ENCODE results near the gene PTPRN2. TPM values are rescaled to one million over a fixed set of nuclear protein-coding genes. Genes with fewer than 3 reads are reported as not detected.

Gene PTPRN2
- polyA plus RNA-seq, 4 donors = 1.6 to 11.7 (median 4.0) TPM

GRCh38 chr7:158133515-158134271 lies 453.9 kb downstream of the PTPRN2 start:
- WGBS, 3 donors = 86 to 92% (median 88%) methylated on average over 36 of the region's 36 CpGs
- Histone ChIP-seq H3K9me3 (ENCODE audit: control insufficient read depth in 2 of 2, insufficient read depth in 1 of 2, low read depth in 1 of 2, low read length in 1 of 2) (peaks cover 0 to 61% of the 10 kb centered on the region in 2 donors), H3K27ac (ENCODE audit: low read depth in 1 of 3, low read length in 2 of 3) (no peak overlapping the region), H3K27me3 (ENCODE audit: control insufficient read depth in 3 of 3, insufficient read depth in 3 of 3, low read length in 3 of 3) (no peaks in the 10 kb centered on the region), H3K4me3 (ENCODE audit: low read depth in 1 of 3, low read length in 3 of 3) (no peak overlapping the region), H3K4me1 (ENCODE audit: control insufficient read depth in 3 of 3, insufficient read depth in 2 of 3, low read depth in 1 of 3, low read length in 2 of 3) (no peaks in the 10 kb centered on the region), H3K36me3 (ENCODE audit: control insufficient read depth in 3 of 3, insufficient read depth in 2 of 3, low read depth in 1 of 3, low read length in 3 of 3) (no peaks in the 10 kb centered on the region)
- FAIRE-seq (no peak), DNase-seq (no peak)

DNA sequence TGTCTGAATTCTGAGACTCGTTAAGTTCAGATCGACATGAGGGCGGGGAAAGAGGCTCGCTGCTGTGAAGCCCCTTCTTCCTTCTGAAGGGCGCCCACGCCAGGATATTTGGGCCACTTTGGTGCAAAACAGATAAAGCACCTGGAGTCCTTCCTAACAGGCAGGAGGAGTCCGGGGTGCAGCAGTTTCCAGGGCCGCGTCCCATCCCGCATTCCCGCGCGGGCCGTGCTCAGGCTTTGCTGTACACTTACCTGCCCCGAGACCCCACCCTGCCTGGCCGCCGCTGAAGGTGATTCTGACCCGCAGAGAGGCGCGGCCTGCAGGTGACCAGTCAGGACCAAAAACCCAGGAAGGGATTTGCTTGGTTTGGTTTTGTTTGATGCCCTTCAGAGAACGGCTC lies 454.6 kb downstream of the PTPRN2 start:
- Histone ChIP-seq H3K4me1 (ENCODE audit: control insufficient read depth in 3 of 3, insufficient read depth in 2 of 3, low read depth in 1 of 3, low read length in 2 of 3) (no peaks in the 10 kb centered on the region), H3K27ac (ENCODE audit: low read depth in 1 of 3, low read length in 2 of 3) (no peak overlapping the region), H3K36me3 (ENCODE audit: control insufficient read depth in 3 of 3, insufficient read depth in 2 of 3, low read depth in 1 of 3, low read length in 3 of 3) (no peaks in the 10 kb centered on the region), H3K4me3 (ENCODE audit: low read depth in 1 of 3, low read length in 3 of 3) (no peak overlapping the region), H3K9me3 (ENCODE audit: control insufficient read depth in 2 of 2, insufficient read depth in 1 of 2, low read depth in 1 of 2, low read length in 1 of 2) (peaks cover 0 to 61% of the 10 kb centered on the region in 2 donors), H3K27me3 (ENCODE audit: control insufficient read depth in 3 of 3, insufficient read depth in 3 of 3, low read length in 3 of 3) (no peaks in the 10 kb centered on the region)
- 95 to 96% (median 95%) methylated on average over 21 of the region's 21 CpGs for WGBS, 3 donors
- FAIRE-seq (no peak), DNase-seq (no peak)

- H3K27ac ChIP-seq (ENCODE audit: low read depth in 1 of 3, low read length in 2 of 3) = no peak overlapping the region
- H3K4me3 ChIP-seq (ENCODE audit: low read depth in 1 of 3, low read length in 3 of 3) = no peak overlapping the region
- DNase-seq = no peak
- FAIRE-seq = no peak
- H3K9me3 ChIP-seq (ENCODE audit: control insufficient read depth in 2 of 2, insufficient read depth in 1 of 2, low read depth in 1 of 2, low read length in 1 of 2) = peaks cover 0 to 62% of the 10 kb centered on the region in 2 donors
- H3K4me1 ChIP-seq (ENCODE audit: control insufficient read depth in 3 of 3, insufficient read depth in 2 of 3, low read depth in 1 of 3, low read length in 2 of 3) = no peaks in the 10 kb centered on the region
- WGBS, 3 donors = 96 to 98% (median 97%) methylated on average over 10 of the region's 10 CpGs
- no peaks in the 10 kb centered on the region for H3K36me3 ChIP-seq (ENCODE audit: control insufficient read depth in 3 of 3, insufficient read depth in 2 of 3, low read depth in 1 of 3, low read length in 3 of 3)
- no peaks in the 10 kb centered on the region for H3K27me3 ChIP-seq (ENCODE audit: control insufficient read depth in 3 of 3, insufficient read depth in 3 of 3, low read length in 3 of 3)
Observed at GRCh38 chr7:158130023-158130409, 457.6 kb downstream of the PTPRN2 start.

- WGBS, 3 donors = 86 to 92% (median 90%) methylated on average over 12 of the region's 12 CpGs
- H3K27ac ChIP-seq (ENCODE audit: low read depth in 1 of 3, low read length in 2 of 3) = no peak overlapping the region
- no peaks in the 10 kb centered on the region for H3K4me1 ChIP-seq (ENCODE audit: control insufficient read depth in 3 of 3, insufficient read depth in 2 of 3, low read depth in 1 of 3, low read length in 2 of 3)
- no peak for DNase-seq
- no peaks in the 10 kb centered on the region for H3K27me3 ChIP-seq (ENCODE audit: control insufficient read depth in 3 of 3, insufficient read depth in 3 of 3, low read length in 3 of 3)
- no peak overlapping the region for H3K4me3 ChIP-seq (ENCODE audit: low read depth in 1 of 3, low read length in 3 of 3)
- H3K36me3 ChIP-seq (ENCODE audit: control insufficient read depth in 3 of 3, insufficient read depth in 2 of 3, low read depth in 1 of 3, low read length in 3 of 3) = no peaks in the 10 kb centered on the region
- peaks cover 2 to 62% of the 10 kb centered on the region in 2 donors for H3K9me3 ChIP-seq (ENCODE audit: control insufficient read depth in 2 of 2, insufficient read depth in 1 of 2, low read depth in 1 of 2, low read length in 1 of 2)
- no peak for FAIRE-seq
Observed at GRCh38 chr7:158129037-158130022, 458.3 kb downstream of the PTPRN2 start.

DNA sequence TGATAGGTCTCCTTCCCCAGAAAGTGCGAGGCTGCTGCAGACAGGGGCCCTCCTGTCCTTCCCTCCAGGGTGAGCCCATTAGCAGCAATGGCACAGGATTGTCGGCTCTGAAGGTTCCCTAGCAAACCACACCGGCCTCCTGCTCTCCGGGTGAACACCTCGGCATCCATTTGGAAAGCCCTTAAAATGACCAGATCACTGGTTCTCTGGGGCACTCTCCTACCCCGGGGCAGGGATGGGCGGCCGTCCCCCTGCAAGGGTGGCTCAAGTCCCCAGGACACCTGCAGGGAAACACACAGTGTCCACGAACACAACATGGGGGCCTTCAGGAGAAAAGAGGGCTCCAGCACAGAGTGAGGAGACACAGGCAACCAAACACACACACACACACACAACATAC lies 459.1 kb downstream of the PTPRN2 start:
- DNase-seq = no peak
- Histone ChIP-seq H3K27me3 (ENCODE audit: control insufficient read depth in 3 of 3, insufficient read depth in 3 of 3, low read length in 3 of 3) (no peaks in the 10 kb centered on the region), H3K27ac (ENCODE audit: low read depth in 1 of 3, low read length in 2 of 3) (no peak overlapping the region), H3K4me1 (ENCODE audit: control insufficient read depth in 3 of 3, insufficient read depth in 2 of 3, low read depth in 1 of 3, low read length in 2 of 3) (no peaks in the 10 kb centered on the region), H3K4me3 (ENCODE audit: low read depth in 1 of 3, low read length in 3 of 3) (no peak overlapping the region), H3K9me3 (ENCODE audit: control insufficient read depth in 2 of 2, insufficient read depth in 1 of 2, low read depth in 1 of 2, low read length in 1 of 2) (peaks cover 2 to 61% of the 10 kb centered on the region in 2 donors), H3K36me3 (ENCODE audit: control insufficient read depth in 3 of 3, insufficient read depth in 2 of 3, low read depth in 1 of 3, low read length in 3 of 3) (no peaks in the 10 kb centered on the region)
- WGBS, 3 donors = 84 to 90% (median 88%) methylated on average over 8 to 9 of the region's 9 CpGs
- no peak for FAIRE-seq

- Histone ChIP-seq H3K9me3 (ENCODE audit: control insufficient read depth in 2 of 2, insufficient read depth in 1 of 2, low read depth in 1 of 2, low read length in 1 of 2) (peaks cover 2 to 63% of the 10 kb centered on the region in 2 donors), H3K4me1 (ENCODE audit: control insufficient read depth in 3 of 3, insufficient read depth in 2 of 3, low read depth in 1 of 3, low read length in 2 of 3) (no peaks in the 10 kb centered on the region), H3K27me3 (ENCODE audit: control insufficient read depth in 3 of 3, insufficient read depth in 3 of 3, low read length in 3 of 3) (no peaks in the 10 kb centered on the region), H3K27ac (ENCODE audit: low read depth in 1 of 3, low read length in 2 of 3) (no peak overlapping the region), H3K36me3 (ENCODE audit: control insufficient read depth in 3 of 3, insufficient read depth in 2 of 3, low read depth in 1 of 3, low read length in 3 of 3) (no peaks in the 10 kb centered on the region), H3K4me3 (ENCODE audit: low read depth in 1 of 3, low read length in 3 of 3) (no peak overlapping the region)
- WGBS, 3 donors = 90 to 95% (median 92%) methylated on average over 15 of the region's 15 CpGs
- DNase-seq (no peak), FAIRE-seq (no peak)
Observed at GRCh38 chr7:158127241-158127640, 460.4 kb downstream of the PTPRN2 start.

GRCh38 chr7:158126661-158127060 lies 461.0 kb downstream of the PTPRN2 start:
- no peak overlapping the region for H3K27ac ChIP-seq (ENCODE audit: low read depth in 1 of 3, low read length in 2 of 3)
- H3K36me3 ChIP-seq (ENCODE audit: control insufficient read depth in 3 of 3, insufficient read depth in 2 of 3, low read depth in 1 of 3, low read length in 3 of 3) = no peaks in the 10 kb centered on the region
- no peak for FAIRE-seq
- H3K27me3 ChIP-seq (ENCODE audit: control insufficient read depth in 3 of 3, insufficient read depth in 3 of 3, low read length in 3 of 3) = no peaks in the 10 kb centered on the region
- 94 to 98% (median 95%) methylated on average over 12 to 15 of the region's 15 CpGs for WGBS, 3 donors
- H3K4me3 ChIP-seq (ENCODE audit: low read depth in 1 of 3, low read length in 3 of 3) = no peak overlapping the region
- DNase-seq = no peak
- H3K9me3 ChIP-seq (ENCODE audit: control insufficient read depth in 2 of 2, insufficient read depth in 1 of 2, low read depth in 1 of 2, low read length in 1 of 2) = peaks cover 2 to 67% of the 10 kb centered on the region in 2 donors
- no peaks in the 10 kb centered on the region for H3K4me1 ChIP-seq (ENCODE audit: control insufficient read depth in 3 of 3, insufficient read depth in 2 of 3, low read depth in 1 of 3, low read length in 2 of 3)

DNA sequence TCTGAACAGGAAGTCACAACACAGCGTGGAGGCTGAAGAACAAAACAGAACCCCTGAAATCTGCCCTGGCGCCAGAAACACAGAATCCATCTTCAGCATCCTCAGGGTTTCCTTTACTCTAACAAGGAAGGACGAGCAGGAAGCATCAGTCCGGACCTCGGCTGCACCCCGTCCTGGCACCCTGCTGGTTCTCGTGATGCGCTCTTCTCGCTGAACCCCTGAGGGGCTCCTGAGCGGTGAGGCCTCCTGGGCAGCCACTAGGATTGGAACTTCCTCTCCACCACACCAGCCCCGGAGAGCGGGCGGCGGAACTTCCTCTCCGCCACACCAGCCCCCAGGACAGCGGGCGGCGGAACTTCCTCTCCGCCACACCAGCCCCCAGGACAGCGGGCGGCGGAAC lies 461.9 kb downstream of the PTPRN2 start:
- Histone ChIP-seq H3K27me3 (ENCODE audit: control insufficient read depth in 3 of 3, insufficient read depth in 3 of 3, low read length in 3 of 3) (no peaks in the 10 kb centered on the region), H3K4me3 (ENCODE audit: low read depth in 1 of 3, low read length in 3 of 3) (no peak overlapping the region), H3K27ac (ENCODE audit: low read depth in 1 of 3, low read length in 2 of 3) (no peak overlapping the region), H3K36me3 (ENCODE audit: control insufficient read depth in 3 of 3, insufficient read depth in 2 of 3, low read depth in 1 of 3, low read length in 3 of 3) (no peaks in the 10 kb centered on the region), H3K9me3 (ENCODE audit: control insufficient read depth in 2 of 2, insufficient read depth in 1 of 2, low read depth in 1 of 2, low read length in 1 of 2) (peaks cover 2 to 76% of the 10 kb centered on the region in 2 donors), H3K4me1 (ENCODE audit: control insufficient read depth in 3 of 3, insufficient read depth in 2 of 3, low read depth in 1 of 3, low read length in 2 of 3) (no peaks in the 10 kb centered on the region)
- WGBS, 3 donors = 93 to 96% (median 94%) methylated on average over 14 to 19 of the region's 22 CpGs
- DNase-seq (no peak), FAIRE-seq (no peak)
